Progenitor cell of endocrine pancreas (in vitro differentiated cells): ENCODE data around the gene SPRYD4. TPM values are rescaled to one million over a fixed set of nuclear protein-coding genes. Genes with fewer than 3 reads are reported as not detected.

ENCODE experiments used
- DNase-seq: peaks from one replicate; pipeline ENCODE4 v3.0.0; 2021; ENCODE audit warnings: low spot score; ENCODE audit not compliant: unreplicated experiment
- H3K27ac Mint-ChIP-seq: 2 replicates; pipeline ENCODE4 v1.8.0; 2021; ENCODE audit warnings: mild to moderate bottlenecking, moderate library complexity, mixed read lengths
- H3K27me3 Mint-ChIP-seq: 2 replicates; pipeline ENCODE4 v1.8.0; 2021; ENCODE audit warnings: mixed read lengths
- H3K36me3 Mint-ChIP-seq: 2 replicates; pipeline ENCODE4 v1.8.0; 2022; ENCODE audit warnings: mixed read lengths; ENCODE audit not compliant: insufficient read depth
- H3K4me1 Mint-ChIP-seq: 2 replicates; pipeline ENCODE4 v1.8.0; 2021; ENCODE audit warnings: low read depth, mixed read lengths
- H3K4me3 Mint-ChIP-seq: 2 replicates; pipeline ENCODE4 v1.8.0; 2021; ENCODE audit warnings: low read depth, mild to moderate bottlenecking, moderate library complexity, mixed read lengths
- H3K9me3 Mint-ChIP-seq: 2 replicates; pipeline ENCODE4 v1.8.0; 2021; ENCODE audit warnings: low read depth, mixed read lengths
- CTCF ChIP-seq: fragments of 200-600 bp; sonication (generic); IDR thresholded peaks from one replicate; pipeline ENCODE4 v1.5.0; 2021; ENCODE audit warnings: antibody characterized with exemption, mild to moderate bottlenecking; ENCODE audit not compliant: unreplicated experiment
- total RNA-seq: library from RNA; stranded (reverse); gene quantifications from 2 replicates; pipeline ENCODE4 v1.2.1, GENCODE V29; 2021

The SPRYD4 gene
- total RNA-seq, 1 donor from 2014 or later: 4.6 TPM

- no peaks in the 10 kb centered on the region for H3K36me3 Mint-ChIP-seq
- no peaks in the 10 kb centered on the region for H3K27me3 Mint-ChIP-seq
- peak overlapping the region; percentile 91 for H3K27ac Mint-ChIP-seq
- H3K4me3 Mint-ChIP-seq: peak overlapping the region; percentile 82
- no peak for DNase-seq
- H3K4me1 Mint-ChIP-seq: peaks cover 25% of the 10 kb centered on the region
- no peaks in the 10 kb centered on the region for H3K9me3 Mint-ChIP-seq
- no peak for TF ChIP-seq CTCF
These were observed 54.2 kb downstream of the SPRYD4 start for GRCh38 chr12:56522411-56523193.

GRCh38 chr12:56528846-56529245, 60.5 kb downstream of the SPRYD4 start:
- no peak for DNase-seq
- H3K27ac Mint-ChIP-seq: peak overlapping the region; percentile 64
- H3K4me3 Mint-ChIP-seq: no peak overlapping the region
- no peaks in the 10 kb centered on the region for H3K27me3 Mint-ChIP-seq
- H3K36me3 Mint-ChIP-seq: no peaks in the 10 kb centered on the region
- peaks cover 17% of the 10 kb centered on the region for H3K4me1 Mint-ChIP-seq
- no peak for TF ChIP-seq CTCF
- no peaks in the 10 kb centered on the region for H3K9me3 Mint-ChIP-seq

Other genes starting within 250 kb of the SPRYD4 start
- 50.0 and 50.8 TPM in 2 replicates for gene RNF41, start 246.7 kb upstream of the SPRYD4 start, total RNA-seq
- 37.9 and 40.5 TPM in 2 replicates for gene NABP2, start 244.2 kb upstream of the SPRYD4 start, total RNA-seq
- gene SLC39A5, start 238.5 kb upstream of the SPRYD4 start, total RNA-seq: 62.9 and 65.2 TPM in 2 replicates
- 60.3 and 64.3 TPM in 2 replicates for gene ANKRD52, start 210.2 kb upstream of the SPRYD4 start, total RNA-seq
- gene COQ10A, start 201.6 kb upstream of the SPRYD4 start, total RNA-seq: 23.6 and 24.6 TPM in 2 replicates
- gene CS, start 168.2 kb upstream of the SPRYD4 start, total RNA-seq: 209 and 216 TPM in 2 replicates
- gene CNPY2, start 152.6 kb upstream of the SPRYD4 start, total RNA-seq: 225 and 230 TPM in 2 replicates
- 69.3 and 73.1 TPM in 2 replicates for gene PAN2, start 134.6 kb upstream of the SPRYD4 start, total RNA-seq
- gene IL23A, start 129.7 kb upstream of the SPRYD4 start, total RNA-seq: 0.67 and 0.89 TPM in 2 replicates
- gene STAT2, start 108.5 kb upstream of the SPRYD4 start, total RNA-seq: 158 and 163 TPM in 2 replicates
- gene APOF, start 105.7 kb upstream of the SPRYD4 start, total RNA-seq: not detected in 2 replicates
- gene TIMELESS, start 19.2 kb upstream of the SPRYD4 start, total RNA-seq: 58.0 and 65.5 TPM in 2 replicates
- gene MIP, start 13.9 kb upstream of the SPRYD4 start, total RNA-seq: not detected in 2 replicates
- 3.1 and 3.8 TPM in 2 replicates for gene GLS2, start 19.6 kb downstream of the SPRYD4 start, total RNA-seq
- 54.1 and 65.9 TPM in 2 replicates for gene RBMS2, start 53.2 kb downstream of the SPRYD4 start, total RNA-seq
- gene BAZ2A, start 161.7 kb downstream of the SPRYD4 start, total RNA-seq: 128 and 131 TPM in 2 replicates
- gene ATP5F1B, start 177.4 kb downstream of the SPRYD4 start, total RNA-seq: 528 and 541 TPM in 2 replicates
- gene PTGES3, start 219.7 kb downstream of the SPRYD4 start, total RNA-seq: 231 and 234 TPM in 2 replicates